Mesenchymal stem cell (in vitro differentiated cells and primary cell): ENCODE measurements around the gene UNG.
A peak's percentile ranks its signal among the peaks of the same experiment; 100 is the strongest.

Experiments used
- DNase-seq: peaks from one replicate; pipeline ENCODE4 v3.0.0-alpha.2; 2013
- H2AFZ ChIP-seq: one replicate; pipeline ENCODE4 v1.6.1; 2013; ENCODE audit warnings: low read depth, mild to moderate bottlenecking, control low read depth, inconsistent platforms, low read length, moderate library complexity
- H2AK5ac ChIP-seq: 2 replicates; pipeline ENCODE4 v1.6.1; 2013; ENCODE audit warnings: low read length, moderate library complexity, mild to moderate bottlenecking, inconsistent platforms; ENCODE audit not compliant: severe bottlenecking
- H2BK120ac ChIP-seq: one replicate; pipeline ENCODE4 v1.6.1; 2013; ENCODE audit warnings: low read depth, mild to moderate bottlenecking, inconsistent platforms, low read length, moderate library complexity
- H2BK12ac ChIP-seq, 2 experiments: one replicate each; pipeline ENCODE4 v1.6.1; 2013; ENCODE audit warnings: inconsistent platforms in 2 of 2, low read length in 2 of 2, mild to moderate bottlenecking in 2 of 2, moderate library complexity in 2 of 2, control low read depth in 1 of 2
- H2BK15ac ChIP-seq: one replicate; pipeline ENCODE4 v1.6.1; 2013; ENCODE audit warnings: mild to moderate bottlenecking, low read depth, inconsistent platforms; ENCODE audit not compliant: poor library complexity, severe bottlenecking
- H2BK5ac ChIP-seq: 2 replicates; pipeline ENCODE4 v1.6.1; 2013; ENCODE audit warnings: low read depth, mild to moderate bottlenecking, low read length, control low read depth, inconsistent platforms; ENCODE audit not compliant: poor library complexity, severe bottlenecking
- H3K14ac ChIP-seq, 2 experiments: one replicate each; pipeline ENCODE4 v1.6.1; 2013; ENCODE audit warnings: inconsistent platforms in 2 of 2, low read length in 2 of 2, control low read depth in 1 of 2, mild to moderate bottlenecking in 1 of 2, moderate library complexity in 1 of 2
- H3K18ac ChIP-seq, 2 experiments: one replicate each; pipeline ENCODE4 v1.6.1; 2013; ENCODE audit warnings: inconsistent platforms in 2 of 2, low read length in 2 of 2, control low read depth in 1 of 2, low read depth in 1 of 2, mild to moderate bottlenecking in 1 of 2
- H3K23ac ChIP-seq, 2 experiments: one replicate each; pipeline ENCODE4 v1.6.1; 2013; ENCODE audit warnings: inconsistent platforms in 2 of 2, low read length in 2 of 2, mild to moderate bottlenecking in 2 of 2, moderate library complexity in 2 of 2, control low read depth in 1 of 2
- H3K27ac ChIP-seq: 2 replicates; pipeline ENCODE4 v1.5.1; 2013; ENCODE audit warnings: mild to moderate bottlenecking, moderate library complexity, low read length, control low read depth, inconsistent platforms; ENCODE audit not compliant: poor library complexity, severe bottlenecking
- H3K27me3 ChIP-seq, 2 experiments: 2 replicates each; pipeline versions ENCODE4 v1.6.1 to v1.7.0; 2013; ENCODE audit warnings: low read length in 2 of 2, mild to moderate bottlenecking in 2 of 2, moderate library complexity in 2 of 2, control low read depth in 1 of 2, inconsistent platforms in 1 of 2; ENCODE audit not compliant: control insufficient read depth in 1 of 2, insufficient read depth in 1 of 2
- H3K36me3 ChIP-seq, 2 experiments: 2 replicates each; pipeline versions ENCODE4 v1.6.1 to v1.7.0; 2013; ENCODE audit warnings: low read length in 2 of 2, control low read depth in 1 of 2, inconsistent platforms in 1 of 2, low read depth in 1 of 2, mild to moderate bottlenecking in 1 of 2; ENCODE audit not compliant: insufficient read depth in 2 of 2, control insufficient read depth in 1 of 2
- H3K4ac ChIP-seq, 2 experiments: one replicate each; pipeline ENCODE4 v1.6.1; 2013; ENCODE audit warnings: inconsistent platforms in 2 of 2, low read length in 2 of 2, mild to moderate bottlenecking in 2 of 2, moderate library complexity in 2 of 2, control low read depth in 1 of 2, low read depth in 1 of 2
- H3K4me1 ChIP-seq: 2 replicates; pipeline ENCODE4 v1.6.1; 2013; ENCODE audit warnings: low read depth, low read length, control low read depth; ENCODE audit not compliant: control insufficient read depth, insufficient read depth
- H3K4me2 ChIP-seq: 2 replicates; pipeline ENCODE4 v1.6.1; 2013; ENCODE audit warnings: low read length, mild to moderate bottlenecking, inconsistent platforms; ENCODE audit not compliant: poor library complexity, severe bottlenecking
- H3K4me3 ChIP-seq, 2 experiments: 2 replicates each; pipeline versions ENCODE4 v1.5.1 to v1.7.0; 2013; ENCODE audit warnings: low read length in 2 of 2, mild to moderate bottlenecking in 2 of 2, control low read depth in 1 of 2, low read depth in 1 of 2; ENCODE audit not compliant: insufficient read depth in 1 of 2
- H3K79me1 ChIP-seq: replicated peaks from 2 replicates; pipeline ENCODE4 v1.6.1; 2013; ENCODE audit warnings: mild to moderate bottlenecking, control low read depth, low read length, inconsistent platforms; ENCODE audit not compliant: poor library complexity, severe bottlenecking
- H3K9ac ChIP-seq: 2 replicates; pipeline ENCODE4 v1.7.0; 2013; ENCODE audit warnings: mild to moderate bottlenecking, low read length, moderate library complexity
- H3K9me3 ChIP-seq: 2 replicates; pipeline ENCODE4 v1.7.0; 2013; ENCODE audit warnings: mild to moderate bottlenecking, low read length; ENCODE audit not compliant: control insufficient read depth
- H4K8ac ChIP-seq: one replicate; pipeline ENCODE4 v1.6.1; 2013; ENCODE audit warnings: inconsistent platforms, mild to moderate bottlenecking, low read length, moderate library complexity
- H4K91ac ChIP-seq: one replicate; pipeline ENCODE4 v1.6.1; 2013; ENCODE audit warnings: mild to moderate bottlenecking, low read length, inconsistent platforms
- whole genome bisulfite sequencing: methylation state at CpG from one replicate; pipeline ENCODE4 v1.1.7; 2013; ENCODE audit warnings: mixed read lengths; 5-methylcytosine and 5-hydroxymethylcytosine counted together

UNG gene

GRCh38 chr12:109110988-109111495, 13.6 kb downstream of the UNG start:
- Histone ChIP-seq H2BK15ac (no peak overlapping the region), H2BK5ac (peak overlapping the region; percentile 39), H3K27me3 (no peaks in the 10 kb centered on the region), H2AFZ (no peak overlapping the region), H3K9me3 (no peaks in the 10 kb centered on the region), H3K4me1 (peaks cover 7% of the 10 kb centered on the region), H3K9ac (peak overlapping the region; percentile 91), H3K4ac (peak overlapping the region in 1 of 2 experiments; percentile 71), H3K27ac (peak overlapping the region; percentile 63), H3K23ac (peak overlapping the region in 1 of 2 experiments; percentile 97), H4K8ac (peak overlapping the region; percentile 90), H3K4me3 (peak overlapping the region; percentile 53 to 78), H3K79me1 (peaks cover 7% of the 10 kb centered on the region), H3K18ac (peak overlapping the region; percentile 77 to 91), H2BK12ac (peak overlapping the region in 1 of 2 experiments; percentile 55), H3K4me2 (peak overlapping the region; percentile 64), H3K14ac (no peak overlapping the region), H2AK5ac (no peak overlapping the region), H2BK120ac (peak overlapping the region; percentile 6), H3K36me3 (peaks cover 20 to 32% of the 10 kb centered on the region in 2 experiments), H4K91ac (peak overlapping the region; percentile 64)
- peak; percentile 83 for DNase-seq
- 21% methylated on average over 28 of the region's 28 CpGs for WGBS

GRCh38 chr12:109112720-109113465, 15.5 kb downstream of the UNG start:
- 84% methylated on average over 7 of the region's 11 CpGs for WGBS
- H2BK15ac ChIP-seq, result no peak overlapping the region
- H3K9me3 ChIP-seq, result no peaks in the 10 kb centered on the region
- H2AFZ ChIP-seq, result no peak overlapping the region
- peaks cover 12 to 20% of the 10 kb centered on the region in 2 experiments for H3K36me3 ChIP-seq
- H4K91ac ChIP-seq, result no peak overlapping the region
- DNase-seq, result no peak
- no peak overlapping the region for H3K9ac ChIP-seq
- H3K18ac ChIP-seq, result no peak overlapping the region
- H3K27ac ChIP-seq, result no peak overlapping the region
- H2BK120ac ChIP-seq, result no peak overlapping the region
- no peaks in the 10 kb centered on the region for H3K27me3 ChIP-seq
- no peak overlapping the region for H3K4ac ChIP-seq
- peaks cover 2% of the 10 kb centered on the region for H3K79me1 ChIP-seq
- H2BK5ac ChIP-seq, result no peak overlapping the region
- H3K4me1 ChIP-seq, result peaks cover 7% of the 10 kb centered on the region
- H3K4me2 ChIP-seq, result no peak overlapping the region
- H3K4me3 ChIP-seq, result no peak overlapping the region
- H2BK12ac ChIP-seq, result no peak overlapping the region
- H3K14ac ChIP-seq, result no peak overlapping the region
- H3K23ac ChIP-seq, result no peak overlapping the region
- H4K8ac ChIP-seq, result no peak overlapping the region
- H2AK5ac ChIP-seq, result no peak overlapping the region

GRCh38 chr12:109113661-109114321, 16.4 kb downstream of the UNG start:
- H3K27me3 ChIP-seq, result no peaks in the 10 kb centered on the region
- WGBS, result over 99% methylated on average over 5 of the region's 5 CpGs

GRCh38 chr12:109114644-109115043, 17.2 kb downstream of the UNG start:
- Histone ChIP-seq H3K4me1 (peaks cover 7% of the 10 kb centered on the region), H2AK5ac (no peak overlapping the region), H3K18ac (no peak overlapping the region), H3K27ac (no peak overlapping the region), H2BK12ac (no peak overlapping the region), H3K4ac (no peak overlapping the region), H3K36me3 (peaks cover 6% of the 10 kb centered on the region in 2 experiments), H3K4me3 (no peak overlapping the region), H3K27me3 (no peaks in the 10 kb centered on the region), H3K9ac (no peak overlapping the region), H2BK5ac (no peak overlapping the region), H3K9me3 (no peaks in the 10 kb centered on the region), H2BK120ac (no peak overlapping the region), H3K14ac (no peak overlapping the region), H2BK15ac (no peak overlapping the region), H2AFZ (no peak overlapping the region), H4K91ac (no peak overlapping the region), H3K79me1 (no peaks in the 10 kb centered on the region), H4K8ac (no peak overlapping the region), H3K23ac (no peak overlapping the region), H3K4me2 (no peak overlapping the region)
- no peak for DNase-seq
- WGBS, result 100% methylated on average over 1 of the region's 2 CpGs

More at GRCh38 chr12:109113661-109114321, 16.4 kb downstream of the UNG start:
- DNase-seq, result no peak
- H2BK120ac ChIP-seq, result no peak overlapping the region
- no peak overlapping the region for H2AK5ac ChIP-seq
- H3K23ac ChIP-seq, result no peak overlapping the region
- no peak overlapping the region for H3K14ac ChIP-seq
- H3K4me2 ChIP-seq, result no peak overlapping the region
- H3K79me1 ChIP-seq, result no peaks in the 10 kb centered on the region
- H2BK5ac ChIP-seq, result no peak overlapping the region
- H3K18ac ChIP-seq, result no peak overlapping the region
- H3K9me3 ChIP-seq, result no peaks in the 10 kb centered on the region
- peaks cover 7% of the 10 kb centered on the region for H3K4me1 ChIP-seq
- no peak overlapping the region for H2BK12ac ChIP-seq
- H3K4ac ChIP-seq, result no peak overlapping the region
- no peak overlapping the region for H2AFZ ChIP-seq
- H2BK15ac ChIP-seq, result no peak overlapping the region
- no peak overlapping the region for H4K91ac ChIP-seq
- H4K8ac ChIP-seq, result no peak overlapping the region
- no peak overlapping the region for H3K27ac ChIP-seq
- H3K9ac ChIP-seq, result no peak overlapping the region
- H3K36me3 ChIP-seq, result peaks cover 6 to 11% of the 10 kb centered on the region in 2 experiments
- no peak overlapping the region for H3K4me3 ChIP-seq
